ENCODE measurements around the gene HSD17B8.

HSD17B8 gene

GRCh38 chr6:33169291-33170175, 34.9 kb upstream of the HSD17B8 start:
- Histone ChIP-seq H3K27ac (ENCODE audit: low read length) (no peak overlapping the region), H3K9me3 (ENCODE audit: insufficient read depth, low read length, severe bottlenecking) (no peaks in the 10 kb centered on the region), H3K4me3 (ENCODE audit: low read depth in 1 of 2, low read length in 2 of 2) (no peak overlapping the region), H3K27me3 (ENCODE audit: insufficient read depth, low read length, poor library complexity) (no peaks in the 10 kb centered on the region), H4K20me1 (ENCODE audit: insufficient read depth, low read length) (no peaks in the 10 kb centered on the region), H3K4me1 (ENCODE audit: insufficient read depth, low read length) (no peaks in the 10 kb centered on the region), H3K4me2 (ENCODE audit: insufficient read depth, low read length) (no peak overlapping the region), H2AFZ (ENCODE audit: low read depth, low read length) (no peak overlapping the region), H3K9ac (ENCODE audit: low read depth, low read length) (no peak overlapping the region), H3K36me3 (ENCODE audit: insufficient read depth, low read length) (no peaks in the 10 kb centered on the region), H3K79me2 (ENCODE audit: insufficient read depth, low read length) (no peaks in the 10 kb centered on the region)
- DNase-seq (no peak), ATAC-seq (ENCODE audit: insufficient read depth, low read depth) (no peak)
- TF ChIP-seq CTCF (IDR thresholded peaks at IDR 0.05; ENCODE audit: borderline replicate concordance, extremely low read depth, low read length, poor library complexity, severe bottlenecking) (no peak), EZH2 (IDR thresholded peaks at IDR 0.05; ENCODE audit: borderline replicate concordance, low read depth, low read length, severe bottlenecking) (no peak)

- Histone ChIP-seq H2AFZ (ENCODE audit: low read depth, low read length) (no peak overlapping the region), H3K4me1 (ENCODE audit: insufficient read depth, low read length) (no peaks in the 10 kb centered on the region), H3K27me3 (ENCODE audit: insufficient read depth, low read length, poor library complexity) (no peaks in the 10 kb centered on the region), H3K4me3 (ENCODE audit: low read depth in 1 of 2, low read length in 2 of 2) (no peak overlapping the region), H3K4me2 (ENCODE audit: insufficient read depth, low read length) (no peak overlapping the region), H3K79me2 (ENCODE audit: insufficient read depth, low read length) (no peaks in the 10 kb centered on the region), H4K20me1 (ENCODE audit: insufficient read depth, low read length) (no peaks in the 10 kb centered on the region), H3K36me3 (ENCODE audit: insufficient read depth, low read length) (no peaks in the 10 kb centered on the region), H3K9ac (ENCODE audit: low read depth, low read length) (no peak overlapping the region), H3K9me3 (ENCODE audit: insufficient read depth, low read length, severe bottlenecking) (no peaks in the 10 kb centered on the region), H3K27ac (ENCODE audit: low read length) (no peak overlapping the region)
- no peak for TF ChIP-seq EZH2 (IDR thresholded peaks at IDR 0.05; ENCODE audit: borderline replicate concordance, low read depth, low read length, severe bottlenecking)
- DNase-seq (no peak), ATAC-seq (ENCODE audit: insufficient read depth, low read depth) (no peak)
These were observed 34.1 kb upstream of the HSD17B8 start for GRCh38 chr6:33170176-33171015.

- H3K4me3 ChIP-seq (ENCODE audit: low read depth in 1 of 2, low read length in 2 of 2): no peak overlapping the region
- TF ChIP-seq CTCF (IDR thresholded peaks at IDR 0.05; ENCODE audit: borderline replicate concordance, extremely low read depth, low read length, poor library complexity, severe bottlenecking): no peak
- no peak for TF ChIP-seq EZH2 (IDR thresholded peaks at IDR 0.05; ENCODE audit: borderline replicate concordance, low read depth, low read length, severe bottlenecking)
- no peaks in the 10 kb centered on the region for H4K20me1 ChIP-seq (ENCODE audit: insufficient read depth, low read length)
- no peaks in the 10 kb centered on the region for H3K79me2 ChIP-seq (ENCODE audit: insufficient read depth, low read length)
- H3K4me2 ChIP-seq (ENCODE audit: insufficient read depth, low read length): no peak overlapping the region
- no peaks in the 10 kb centered on the region for H3K27me3 ChIP-seq (ENCODE audit: insufficient read depth, low read length, poor library complexity)
- no peak overlapping the region for H3K9ac ChIP-seq (ENCODE audit: low read depth, low read length)
- DNase-seq: no peak
- no peak overlapping the region for H2AFZ ChIP-seq (ENCODE audit: low read depth, low read length)
- no peak overlapping the region for H3K27ac ChIP-seq (ENCODE audit: low read length)
- ATAC-seq (ENCODE audit: insufficient read depth, low read depth): no peak
- H3K36me3 ChIP-seq (ENCODE audit: insufficient read depth, low read length): no peaks in the 10 kb centered on the region
- H3K9me3 ChIP-seq (ENCODE audit: insufficient read depth, low read length, severe bottlenecking): no peaks in the 10 kb centered on the region
- no peaks in the 10 kb centered on the region for H3K4me1 ChIP-seq (ENCODE audit: insufficient read depth, low read length)
These were observed 33.2 kb upstream of the HSD17B8 start for GRCh38 chr6:33171016-33171879.

All from DND-41 (cell line).